GM23338 (cell line): ENCODE measurements around the gene RPTOR.

ENCODE experiments used
- CREB1 ChIP-seq: fragments of 250-450 bp; sonication (Bioruptor Pico); IDR thresholded peaks from 2 replicates; pipeline ENCODE4 v1.5.0; 2020; ENCODE audit warnings: low read depth, mild to moderate bottlenecking, moderate library complexity
- EZH2 ChIP-seq: fragments of 200-600 bp; sonication (generic); IDR thresholded peaks from one replicate; pipeline ENCODE4 v1.8.0; 2017; ENCODE audit warnings: antibody characterized with exemption, mild to moderate bottlenecking, low read depth; ENCODE audit not compliant: unreplicated experiment
- EZH2phosphoT487 ChIP-seq: fragments of 200-600 bp; sonication (generic); IDR thresholded peaks from one replicate; pipeline ENCODE4 v1.8.1; 2018; ENCODE audit warnings: antibody characterized with exemption; ENCODE audit not compliant: unreplicated experiment
- JUNB ChIP-seq: IDR thresholded peaks from one replicate; pipeline ENCODE4 v1.6.1; 2016; ENCODE audit warnings: antibody characterized with exemption; ENCODE audit not compliant: unreplicated experiment
- NANOG ChIP-seq: IDR thresholded peaks from 2 replicates; pipeline ENCODE4 v1.6.1; 2016; ENCODE audit warnings: antibody characterized with exemption, borderline replicate concordance
- POLR2AphosphoS5 ChIP-seq: IDR thresholded peaks from 2 replicates; pipeline ENCODE4 v1.6.1; 2016; ENCODE audit warnings: antibody characterized with exemption, low read depth
- STAT1 ChIP-seq: IDR thresholded peaks from one replicate; pipeline ENCODE4 v1.6.1; 2016; ENCODE audit warnings: antibody characterized with exemption; ENCODE audit not compliant: unreplicated experiment
- ZNF114 ChIP-seq: fragments of 250-450 bp; sonication (Bioruptor Pico); IDR thresholded peaks from 2 replicates; pipeline ENCODE4 v1.5.0; 2020; ENCODE audit warnings: mild to moderate bottlenecking, moderate library complexity
- ZNF331 ChIP-seq: fragments of 250-450 bp; sonication (Bioruptor Pico); IDR thresholded peaks from 2 replicates; pipeline ENCODE4 v1.5.0; 2020; ENCODE audit warnings: low read depth, mild to moderate bottlenecking, moderate library complexity
- TF ChIP-seq, protein P1 (sequence below), 2 experiments: fragments of 200-600 bp in 1 of 2; sonication (generic) in 1 of 2; conservative IDR thresholded peaks; 2 replicates each; pipeline versions ENCODE4 v1.5.1 to v1.6.1; 2016 to 2017; ENCODE audit warnings: antibody characterized with exemption in 2 of 2, low read depth in 2 of 2, mild to moderate bottlenecking in 2 of 2, moderate library complexity in 1 of 2
- TF ChIP-seq, protein P2 (sequence below): IDR thresholded peaks from one replicate; pipeline ENCODE4 v1.6.1; 2018; ENCODE audit warnings: antibody characterized with exemption; ENCODE audit not compliant: unreplicated experiment
- TF ChIP-seq, protein P3 (sequence below): IDR thresholded peaks from 2 replicates; pipeline ENCODE4 v1.6.1; 2016; ENCODE audit warnings: antibody characterized with exemption

DNA sequence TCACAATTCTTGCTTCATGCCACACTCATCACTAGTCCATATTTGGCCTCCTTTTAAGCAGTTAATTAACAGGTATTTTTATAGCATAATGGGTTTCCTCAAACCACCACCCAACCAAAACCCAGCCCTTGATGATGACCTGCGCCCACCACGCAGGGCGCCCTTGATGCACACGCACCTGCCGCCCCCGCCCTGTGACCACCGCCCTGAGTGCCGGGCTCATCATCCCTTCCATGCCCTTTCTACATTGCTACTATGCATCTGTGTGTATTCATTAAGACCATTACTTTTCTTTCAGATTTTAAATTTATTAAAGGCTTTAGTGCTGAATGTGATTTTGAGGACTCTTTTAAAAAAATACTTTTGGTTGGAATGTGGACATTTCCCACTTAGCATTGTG, 242.2 kb downstream of the RPTOR start:
- TF ChIP-seq, protein P1, sequence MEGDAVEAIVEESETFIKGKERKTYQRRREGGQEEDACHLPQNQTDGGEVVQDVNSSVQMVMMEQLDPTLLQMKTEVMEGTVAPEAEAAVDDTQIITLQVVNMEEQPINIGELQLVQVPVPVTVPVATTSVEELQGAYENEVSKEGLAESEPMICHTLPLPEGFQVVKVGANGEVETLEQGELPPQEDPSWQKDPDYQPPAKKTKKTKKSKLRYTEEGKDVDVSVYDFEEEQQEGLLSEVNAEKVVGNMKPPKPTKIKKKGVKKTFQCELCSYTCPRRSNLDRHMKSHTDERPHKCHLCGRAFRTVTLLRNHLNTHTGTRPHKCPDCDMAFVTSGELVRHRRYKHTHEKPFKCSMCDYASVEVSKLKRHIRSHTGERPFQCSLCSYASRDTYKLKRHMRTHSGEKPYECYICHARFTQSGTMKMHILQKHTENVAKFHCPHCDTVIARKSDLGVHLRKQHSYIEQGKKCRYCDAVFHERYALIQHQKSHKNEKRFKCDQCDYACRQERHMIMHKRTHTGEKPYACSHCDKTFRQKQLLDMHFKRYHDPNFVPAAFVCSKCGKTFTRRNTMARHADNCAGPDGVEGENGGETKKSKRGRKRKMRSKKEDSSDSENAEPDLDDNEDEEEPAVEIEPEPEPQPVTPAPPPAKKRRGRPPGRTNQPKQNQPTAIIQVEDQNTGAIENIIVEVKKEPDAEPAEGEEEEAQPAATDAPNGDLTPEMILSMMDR (conservative IDR thresholded peaks at IDR 0.05; ENCODE audit: low read depth in 2 of 2): no peak
- TF ChIP-seq, protein P2, sequence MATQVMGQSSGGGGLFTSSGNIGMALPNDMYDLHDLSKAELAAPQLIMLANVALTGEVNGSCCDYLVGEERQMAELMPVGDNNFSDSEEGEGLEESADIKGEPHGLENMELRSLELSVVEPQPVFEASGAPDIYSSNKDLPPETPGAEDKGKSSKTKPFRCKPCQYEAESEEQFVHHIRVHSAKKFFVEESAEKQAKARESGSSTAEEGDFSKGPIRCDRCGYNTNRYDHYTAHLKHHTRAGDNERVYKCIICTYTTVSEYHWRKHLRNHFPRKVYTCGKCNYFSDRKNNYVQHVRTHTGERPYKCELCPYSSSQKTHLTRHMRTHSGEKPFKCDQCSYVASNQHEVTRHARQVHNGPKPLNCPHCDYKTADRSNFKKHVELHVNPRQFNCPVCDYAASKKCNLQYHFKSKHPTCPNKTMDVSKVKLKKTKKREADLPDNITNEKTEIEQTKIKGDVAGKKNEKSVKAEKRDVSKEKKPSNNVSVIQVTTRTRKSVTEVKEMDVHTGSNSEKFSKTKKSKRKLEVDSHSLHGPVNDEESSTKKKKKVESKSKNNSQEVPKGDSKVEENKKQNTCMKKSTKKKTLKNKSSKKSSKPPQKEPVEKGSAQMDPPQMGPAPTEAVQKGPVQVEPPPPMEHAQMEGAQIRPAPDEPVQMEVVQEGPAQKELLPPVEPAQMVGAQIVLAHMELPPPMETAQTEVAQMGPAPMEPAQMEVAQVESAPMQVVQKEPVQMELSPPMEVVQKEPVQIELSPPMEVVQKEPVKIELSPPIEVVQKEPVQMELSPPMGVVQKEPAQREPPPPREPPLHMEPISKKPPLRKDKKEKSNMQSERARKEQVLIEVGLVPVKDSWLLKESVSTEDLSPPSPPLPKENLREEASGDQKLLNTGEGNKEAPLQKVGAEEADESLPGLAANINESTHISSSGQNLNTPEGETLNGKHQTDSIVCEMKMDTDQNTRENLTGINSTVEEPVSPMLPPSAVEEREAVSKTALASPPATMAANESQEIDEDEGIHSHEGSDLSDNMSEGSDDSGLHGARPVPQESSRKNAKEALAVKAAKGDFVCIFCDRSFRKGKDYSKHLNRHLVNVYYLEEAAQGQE: no peak
- no peak for TF ChIP-seq POLR2AphosphoS5
- no peak for TF ChIP-seq EZH2
- no peak for TF ChIP-seq NANOG
- no peak for TF ChIP-seq JUNB
- TF ChIP-seq ZNF331: no peak
- TF ChIP-seq EZH2phosphoT487: no peak
- TF ChIP-seq, protein P3, sequence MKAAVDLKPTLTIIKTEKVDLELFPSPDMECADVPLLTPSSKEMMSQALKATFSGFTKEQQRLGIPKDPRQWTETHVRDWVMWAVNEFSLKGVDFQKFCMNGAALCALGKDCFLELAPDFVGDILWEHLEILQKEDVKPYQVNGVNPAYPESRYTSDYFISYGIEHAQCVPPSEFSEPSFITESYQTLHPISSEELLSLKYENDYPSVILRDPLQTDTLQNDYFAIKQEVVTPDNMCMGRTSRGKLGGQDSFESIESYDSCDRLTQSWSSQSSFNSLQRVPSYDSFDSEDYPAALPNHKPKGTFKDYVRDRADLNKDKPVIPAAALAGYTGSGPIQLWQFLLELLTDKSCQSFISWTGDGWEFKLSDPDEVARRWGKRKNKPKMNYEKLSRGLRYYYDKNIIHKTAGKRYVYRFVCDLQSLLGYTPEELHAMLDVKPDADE: no peak
- no peak for TF ChIP-seq CREB1
- no peak for TF ChIP-seq ZNF114 (CRISPR knock-in tag)
- TF ChIP-seq STAT1: no peak
